Mesodermal cell (in vitro differentiated cells): Measurements from ENCODE around the gene TRIM26.
"Not testable (repeated sequence)": the region's sequence is repeated elsewhere in the genome, so short reads cannot be mapped to it uniquely, and the experiment has no call there.

Experiments
- H3K27ac ChIP-seq: 2 replicates; pipeline ENCODE4 v1.7.0; 2013; ENCODE audit warnings: mild to moderate bottlenecking, low read depth, low read length, moderate library complexity; ENCODE audit not compliant: severe bottlenecking
- H3K36me3 ChIP-seq: 2 replicates; pipeline ENCODE4 v1.7.1; 2013; ENCODE audit warnings: mild to moderate bottlenecking, low read length, moderate library complexity; ENCODE audit not compliant: control insufficient read depth, insufficient read depth
- H3K4me1 ChIP-seq: one replicate; pipeline ENCODE4 v1.7.1; 2013; ENCODE audit warnings: mild to moderate bottlenecking, low read length; ENCODE audit not compliant: insufficient read depth, control insufficient read depth, poor library complexity, severe bottlenecking
- H3K4me3 ChIP-seq: 2 replicates; pipeline ENCODE4 v1.7.0; 2013; ENCODE audit warnings: low read length, control low read depth, mild to moderate bottlenecking; ENCODE audit not compliant: insufficient read depth, poor library complexity, severe bottlenecking; ENCODE audit errors: extremely low read depth
- H3K9me3 ChIP-seq: 2 replicates; pipeline ENCODE4 v1.7.1; 2013; ENCODE audit warnings: mild to moderate bottlenecking, low read length, moderate library complexity; ENCODE audit not compliant: control insufficient read depth
- WGBS, 2 experiments: methylation state at CpG; one replicate each; pipeline ENCODE4 v1.1.5; 2013; ENCODE audit warnings: missing lambda C conversion rate in 2 of 2; ENCODE audit not compliant: insufficient coverage in 2 of 2; 5-methylcytosine and 5-hydroxymethylcytosine counted together

The TRIM26 gene

DNA sequence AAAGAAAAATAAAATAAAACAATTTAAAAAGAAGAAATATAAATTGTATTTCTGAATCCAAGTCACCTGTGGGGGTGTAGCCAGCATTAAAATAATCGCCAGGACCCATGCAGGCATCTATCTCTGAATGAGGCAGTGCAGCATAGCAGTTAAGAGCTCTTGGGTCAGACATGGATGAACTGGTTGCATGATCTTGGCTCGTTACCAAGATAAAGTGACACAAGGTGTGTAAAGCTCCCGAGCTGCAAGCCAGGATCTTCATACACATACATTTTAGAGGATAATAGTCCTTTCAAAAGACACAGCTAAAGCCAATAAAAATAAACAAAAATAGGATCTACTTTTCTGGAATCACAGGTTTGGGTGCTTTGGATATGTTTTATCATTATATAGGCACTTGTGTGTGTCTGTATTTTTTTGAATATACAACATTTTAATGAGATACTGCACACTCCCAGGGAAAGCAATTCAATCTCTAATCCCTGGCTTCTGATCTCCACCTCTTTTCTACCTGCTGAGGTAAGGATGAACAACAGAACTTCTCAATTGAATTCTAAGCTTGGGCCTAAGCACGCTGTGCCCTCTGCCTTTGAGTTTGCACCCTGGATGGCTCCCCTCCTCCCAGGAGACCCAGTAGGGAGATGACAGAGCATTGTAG is 61.1 kb downstream of the TRIM26 start:
- H3K4me1 ChIP-seq = peaks cover 6% of the 10 kb centered on the region
- H3K36me3 ChIP-seq = no peaks in the 10 kb centered on the region
- no peak overlapping the region for H3K4me3 ChIP-seq
- 86 to 100% methylated on average over 1 to 2 of the region's 4 CpGs for WGBS, 2 experiments
- no peaks in the 10 kb centered on the region for H3K9me3 ChIP-seq
- no peak overlapping the region for H3K27ac ChIP-seq

DNA sequence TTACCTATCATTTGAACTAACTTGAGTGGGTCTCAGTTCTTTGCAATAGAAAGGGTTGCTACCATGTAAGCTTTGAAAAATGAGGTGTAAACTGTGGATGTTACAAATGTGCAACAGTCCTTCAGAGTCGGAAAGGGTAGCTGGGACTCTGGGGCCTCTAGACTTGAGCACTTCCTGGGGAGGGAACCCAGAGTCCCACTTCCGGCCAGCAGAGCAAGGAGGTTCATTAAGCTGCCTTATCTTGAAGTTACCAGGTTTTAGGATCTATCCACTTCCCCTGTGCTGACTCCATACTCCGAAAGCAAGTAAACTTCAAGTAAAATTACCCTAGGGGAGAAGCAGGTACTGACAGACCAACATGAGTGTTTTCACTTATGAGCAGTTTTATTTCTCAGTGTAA is 61.6 kb downstream of the TRIM26 start:
- H3K27ac ChIP-seq = no peak overlapping the region

DNA sequence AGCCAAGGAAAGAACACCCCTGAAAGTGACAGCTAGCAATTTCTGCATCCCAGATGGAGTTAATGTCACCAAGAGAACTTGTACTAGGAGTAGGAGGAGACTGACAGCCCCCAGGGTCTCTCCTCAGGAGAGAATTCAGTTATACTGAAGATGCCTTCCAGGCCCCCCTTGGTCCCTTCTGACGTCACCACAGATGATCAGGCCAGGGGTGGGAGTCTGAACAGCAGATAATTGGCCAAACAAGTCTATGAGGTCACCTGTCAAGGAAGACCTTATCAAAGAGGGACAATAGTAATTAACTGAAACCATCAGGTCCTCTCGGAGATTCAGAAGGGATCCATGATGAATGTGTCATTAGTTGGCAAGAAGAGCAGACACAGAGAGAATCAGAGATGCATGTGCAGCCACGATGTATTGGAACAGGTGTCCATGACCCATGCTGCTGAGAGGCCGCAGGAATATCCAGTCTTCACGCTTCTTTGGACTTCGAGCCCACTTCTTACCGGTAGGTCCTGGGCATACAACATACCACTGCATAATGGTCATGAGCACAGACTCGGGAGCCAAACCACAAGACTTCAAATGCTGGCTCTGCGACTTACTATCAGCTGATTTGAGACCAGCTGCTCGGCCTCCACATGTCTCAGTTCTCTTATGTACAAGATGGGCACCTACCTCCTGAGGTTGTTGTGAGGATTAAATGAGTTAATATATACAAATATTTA is 62.4 kb downstream of the TRIM26 start:
- H3K9me3 ChIP-seq = no peaks in the 10 kb centered on the region
- no peaks in the 10 kb centered on the region for H3K36me3 ChIP-seq
- no peak overlapping the region for H3K4me3 ChIP-seq
- H3K27ac ChIP-seq = no peak overlapping the region
- H3K4me1 ChIP-seq = peaks cover 6% of the 10 kb centered on the region
- 86 to 91% methylated on average over 9 to 10 of the region's 10 CpGs for WGBS, 2 experiments

More for the DNA sequence above, 61.6 kb downstream of the TRIM26 start:
- H3K4me1 ChIP-seq = peaks cover 6% of the 10 kb centered on the region
- no peaks in the 10 kb centered on the region for H3K9me3 ChIP-seq
- WGBS, 2 experiments = 81 to 84% methylated on average over 2 of the region's 3 CpGs
- H3K4me3 ChIP-seq = no peak overlapping the region
- no peaks in the 10 kb centered on the region for H3K36me3 ChIP-seq

DNA sequence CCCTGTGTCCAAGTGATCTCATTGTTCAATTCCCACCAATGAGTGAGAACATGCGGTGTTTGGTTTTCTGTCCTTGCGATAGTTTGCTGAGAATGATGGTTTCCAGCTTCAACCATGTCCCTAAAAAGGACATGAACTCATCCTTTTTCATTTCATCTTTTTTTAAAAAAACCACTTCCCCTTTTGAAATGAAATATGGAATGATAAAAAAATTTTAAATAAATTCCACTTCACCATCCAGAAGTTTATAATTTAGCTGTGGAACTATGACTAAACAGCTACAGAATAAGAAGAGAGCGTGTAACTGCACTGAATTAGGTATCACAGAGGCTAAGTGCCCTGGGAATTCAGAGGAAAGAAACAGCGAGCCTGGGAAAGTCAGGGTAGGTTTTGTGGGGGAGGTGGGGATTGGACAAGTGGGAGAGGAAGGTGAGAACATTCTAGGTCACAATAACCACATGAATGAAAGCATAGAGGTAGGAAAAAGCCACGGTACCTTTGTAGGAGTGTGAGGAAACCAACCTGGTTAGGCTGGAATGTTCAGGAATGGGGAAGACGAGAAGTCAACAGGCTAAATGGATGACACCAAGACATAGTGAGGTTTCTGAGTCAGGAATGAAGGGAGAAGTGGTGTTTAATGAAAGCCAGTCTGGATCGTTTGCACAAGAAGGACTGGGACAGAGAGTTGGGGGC is 63.2 kb downstream of the TRIM26 start:
- Histone ChIP-seq H3K9me3 (no peaks in the 10 kb centered on the region), H3K36me3 (no peaks in the 10 kb centered on the region), H3K27ac (no peak overlapping the region), H3K4me3 (no peak overlapping the region), H3K4me1 (peaks cover 3% of the 10 kb centered on the region)
- 86 to 90% methylated on average over 4 to 6 of the region's 7 CpGs for WGBS, 2 experiments

DNA sequence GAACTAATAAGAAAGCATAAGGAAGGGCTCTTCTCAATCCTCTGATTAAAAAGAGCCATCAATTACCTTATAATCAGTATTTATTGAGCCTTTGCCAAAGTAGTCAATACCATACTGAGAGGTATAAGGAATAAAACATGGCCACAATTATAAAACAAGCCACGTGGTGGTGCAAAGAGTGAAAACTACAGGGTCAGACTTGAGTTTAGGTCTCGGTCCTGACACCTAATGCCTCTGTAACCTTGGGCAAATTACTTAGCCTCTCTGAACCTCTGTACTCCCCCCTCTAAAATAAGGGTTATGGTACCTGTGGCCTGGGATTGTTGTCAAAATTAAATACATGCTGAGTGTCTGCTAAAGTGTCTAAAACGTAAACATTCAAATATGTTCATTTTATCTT is 64.0 kb downstream of the TRIM26 start:
- Histone ChIP-seq H3K4me1 (no peaks in the 10 kb centered on the region), H3K4me3 (no peak overlapping the region), H3K27ac (no peak overlapping the region), H3K36me3 (no peaks in the 10 kb centered on the region), H3K9me3 (no peaks in the 10 kb centered on the region)
- WGBS, 2 experiments = 40 to 83% methylated on average over 1 of the region's 3 CpGs

DNA sequence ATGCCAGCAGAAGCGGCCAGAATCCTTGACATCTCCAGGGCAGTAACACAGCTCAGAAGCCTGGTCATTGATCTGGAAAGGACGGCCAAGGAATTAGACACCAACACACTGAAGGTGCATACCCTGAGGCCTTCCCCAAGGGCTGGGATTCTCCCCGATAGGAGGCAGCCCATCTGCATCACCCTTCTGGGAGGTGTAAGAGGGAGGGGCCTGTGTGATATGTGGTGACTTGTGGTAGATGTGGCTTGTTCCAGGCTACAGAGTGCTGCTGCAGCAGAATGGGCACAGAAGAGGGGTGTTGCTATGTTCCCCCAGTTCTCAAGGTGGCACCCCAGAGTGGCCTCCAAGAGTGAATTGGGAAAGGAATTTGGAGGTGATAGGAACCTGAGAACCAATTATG is 66.1 kb downstream of the TRIM26 start:
- H3K4me1 ChIP-seq = no peaks in the 10 kb centered on the region
- no peak overlapping the region for H3K4me3 ChIP-seq
- WGBS, 2 experiments = 90 to 92% methylated on average over 2 of the region's 3 CpGs
- no peaks in the 10 kb centered on the region for H3K9me3 ChIP-seq
- no peaks in the 10 kb centered on the region for H3K36me3 ChIP-seq
- no peak overlapping the region for H3K27ac ChIP-seq

DNA sequence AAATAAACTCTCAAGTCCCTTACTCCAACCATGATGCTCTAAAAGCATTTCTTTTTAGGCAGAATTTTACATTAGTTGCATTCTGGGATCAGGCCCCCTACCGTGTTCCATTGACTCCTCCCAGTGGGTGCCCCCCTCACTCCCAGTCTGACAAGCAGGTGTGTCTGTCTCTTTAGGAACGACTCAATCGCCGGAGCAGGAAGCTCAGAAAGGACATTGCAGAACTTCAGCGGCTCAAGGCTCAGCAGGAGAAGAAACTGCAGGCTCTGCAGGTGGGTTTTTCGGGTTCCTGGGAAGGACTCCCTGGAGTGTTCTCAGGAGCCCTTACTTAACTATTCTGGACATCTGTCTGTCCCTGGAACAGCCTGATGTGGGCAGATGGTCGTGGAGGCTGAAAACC is 67.4 kb downstream of the TRIM26 start:
- WGBS, 2 experiments = 48 to 59% methylated on average over 6 to 7 of the region's 7 CpGs

DNA sequence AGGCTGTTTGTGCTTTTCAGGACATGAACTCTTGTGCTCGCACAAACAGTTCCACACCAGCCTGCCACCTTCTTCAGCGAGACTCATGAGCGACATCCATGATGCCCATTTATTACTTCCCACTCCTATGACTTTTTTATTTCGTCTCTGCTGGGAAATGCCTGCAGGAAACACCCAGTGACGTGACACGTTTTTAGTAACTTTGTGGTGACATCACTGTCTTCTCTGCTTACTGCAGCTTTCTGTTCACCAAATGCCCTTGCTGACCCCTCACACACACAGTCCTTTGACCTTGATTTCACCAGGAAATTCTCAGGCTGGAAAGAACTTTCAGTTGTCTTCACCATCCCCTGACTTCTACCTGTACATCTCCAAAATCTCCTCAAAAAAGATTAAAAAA is 68.4 kb downstream of the TRIM26 start:
- 82 to 91% methylated on average over 4 to 6 of the region's 6 CpGs for whole genome bisulfite sequencing, 2 experiments
- Histone ChIP-seq H3K4me3 (no peak overlapping the region), H3K36me3 (no peaks in the 10 kb centered on the region), H3K4me1 (no peaks in the 10 kb centered on the region), H3K27ac (no peak overlapping the region), H3K9me3 (no peaks in the 10 kb centered on the region)

More for the DNA sequence above, 67.4 kb downstream of the TRIM26 start:
- H3K4me1 ChIP-seq = no peaks in the 10 kb centered on the region
- H3K4me3 ChIP-seq = no peak overlapping the region
- H3K36me3 ChIP-seq = no peaks in the 10 kb centered on the region
- no peaks in the 10 kb centered on the region for H3K9me3 ChIP-seq
- H3K27ac ChIP-seq = no peak overlapping the region

DNA sequence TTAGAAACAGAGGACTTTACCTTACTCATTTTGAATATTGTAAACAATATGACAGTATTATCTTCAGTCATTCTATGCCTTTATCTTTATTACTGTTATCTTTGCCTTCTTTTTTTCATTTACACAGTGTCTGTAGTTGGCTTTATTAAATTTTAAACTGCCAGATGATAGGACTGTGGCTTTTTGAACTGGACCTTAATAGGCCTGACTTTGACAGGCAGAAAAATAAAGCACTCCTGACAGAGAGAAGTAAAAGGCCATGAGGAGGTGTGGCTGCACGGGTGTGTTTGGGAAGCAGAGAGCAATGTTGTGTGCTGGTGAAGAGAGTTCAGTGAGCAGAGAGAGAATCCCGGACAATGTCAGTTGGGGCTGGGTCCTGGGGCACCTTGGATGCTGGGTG is 69.4 kb downstream of the TRIM26 start:
- Histone ChIP-seq H3K27ac (no peak overlapping the region), H3K9me3 (no peaks in the 10 kb centered on the region), H3K4me3 (no peak overlapping the region), H3K4me1 (no peaks in the 10 kb centered on the region), H3K36me3 (no peaks in the 10 kb centered on the region)
- 64 to 86% methylated on average over 2 of the region's 2 CpGs for WGBS, 2 experiments

DNA sequence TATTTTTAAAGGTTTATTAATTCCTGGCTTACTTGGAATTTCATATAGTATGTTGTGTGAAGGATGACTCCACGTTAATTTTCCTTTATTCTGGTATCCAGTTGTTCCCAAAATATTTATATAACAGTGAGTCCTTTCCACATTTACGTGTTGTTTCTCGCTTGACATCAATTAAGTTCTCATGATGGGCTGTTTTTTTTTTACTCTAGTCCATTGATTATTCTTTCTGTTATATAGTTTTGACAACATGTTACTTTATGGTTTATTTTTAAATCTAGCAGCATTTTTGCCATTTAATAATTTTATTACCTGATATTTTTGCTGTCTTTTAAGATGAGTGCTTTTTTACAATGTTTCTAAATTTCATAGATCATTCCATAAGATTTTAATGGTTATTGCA is 70.5 kb downstream of the TRIM26 start:
- no CpG with 5 or more reads among the region's 3 CpGs for WGBS, 2 experiments
- no peaks in the 10 kb centered on the region for H3K9me3 ChIP-seq

DNA sequence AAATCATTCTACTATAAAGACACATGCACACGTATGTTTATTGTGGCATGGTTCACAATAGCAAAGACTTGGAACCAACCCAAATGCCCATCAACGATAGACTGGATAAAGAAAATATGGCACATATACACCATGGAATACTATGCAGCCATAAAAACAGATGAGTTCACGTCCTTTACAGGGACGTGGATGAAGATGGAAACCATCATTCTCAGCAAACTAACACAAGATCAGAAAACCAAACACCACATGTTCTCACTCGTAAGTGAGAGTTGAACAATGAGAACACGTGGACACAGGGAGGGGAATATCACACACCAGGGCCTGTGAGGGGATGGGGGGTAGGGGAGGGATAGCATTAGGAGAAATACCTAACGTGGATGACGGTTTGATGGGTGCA is 73.0 kb downstream of the TRIM26 start:
- H3K27ac ChIP-seq, H3K4me3 ChIP-seq, H3K36me3 ChIP-seq, H3K4me1 ChIP-seq, H3K9me3 ChIP-seq: not testable (repeated sequence)
- WGBS, 2 experiments = 53 to 54% methylated on average over 2 to 4 of the region's 8 CpGs

More for the DNA sequence above, 70.5 kb downstream of the TRIM26 start:
- H3K27ac ChIP-seq = no peak overlapping the region
- H3K36me3 ChIP-seq = no peaks in the 10 kb centered on the region
- H3K4me1 ChIP-seq = no peaks in the 10 kb centered on the region
- H3K4me3 ChIP-seq = no peak overlapping the region
